H9 (cell line): ENCODE measurements around the gene AHI1. TPM values are rescaled to one million over a fixed set of nuclear protein-coding genes. Genes with fewer than 3 reads are reported as not detected.

ENCODE experiments used
- DNase-seq: peaks from one replicate; pipeline ENCODE4 v3.0.0-alpha.2; 2017
- H2AFZ ChIP-seq: one replicate; pipeline ENCODE4 v1.6.1; 2013; ENCODE audit warnings: mild to moderate bottlenecking, low read length, control low read depth, moderate library complexity
- H2AK5ac ChIP-seq: 2 replicates; pipeline ENCODE4 v1.6.1; 2013; ENCODE audit warnings: low read length, control low read depth, mixed read lengths; ENCODE audit not compliant: insufficient read length
- H2BK120ac ChIP-seq: one replicate; pipeline ENCODE4 v1.6.1; 2013; ENCODE audit warnings: low read depth, mild to moderate bottlenecking, low read length, control low read depth, inconsistent platforms; ENCODE audit not compliant: poor library complexity, severe bottlenecking
- H2BK12ac ChIP-seq: 2 replicates; pipeline ENCODE4 v1.6.1; 2013; ENCODE audit warnings: low read length, control low read depth, mixed read lengths, low read depth; ENCODE audit not compliant: insufficient read length
- H2BK15ac ChIP-seq: 2 replicates; pipeline ENCODE4 v1.6.1; 2013; ENCODE audit warnings: low read depth, low read length, control low read depth
- H2BK20ac ChIP-seq: one replicate; pipeline ENCODE4 v1.6.1; 2013; ENCODE audit warnings: low read depth, mild to moderate bottlenecking, low read length, control low read depth, inconsistent platforms; ENCODE audit not compliant: poor library complexity, severe bottlenecking
- H2BK5ac ChIP-seq: 2 replicates; pipeline ENCODE4 v1.6.1; 2013; ENCODE audit warnings: low read length, control low read depth, mixed read lengths; ENCODE audit not compliant: insufficient read length
- H3K14ac ChIP-seq: 2 replicates; pipeline ENCODE4 v1.6.1; 2013; ENCODE audit warnings: low read length, control low read depth; ENCODE audit not compliant: insufficient read depth
- H3K18ac ChIP-seq: 2 replicates; pipeline ENCODE4 v1.6.1; 2013; ENCODE audit warnings: low read depth, mild to moderate bottlenecking, mixed read lengths, low read length, control low read depth; ENCODE audit not compliant: insufficient read length
- H3K23ac ChIP-seq: 2 replicates; pipeline ENCODE4 v1.6.1; 2013; ENCODE audit warnings: low read length, control low read depth, mixed read lengths, low read depth; ENCODE audit not compliant: insufficient read length
- H3K23me2 ChIP-seq: 2 replicates; pipeline ENCODE4 v1.6.1; 2013; ENCODE audit warnings: low read depth, mild to moderate bottlenecking, mixed read lengths, low read length, control low read depth; ENCODE audit not compliant: insufficient read length, poor library complexity, severe bottlenecking
- H3K27ac ChIP-seq: 2 replicates; pipeline ENCODE4 v1.5.1; 2013; ENCODE audit warnings: low read length, control low read depth, mixed read lengths, low read depth; ENCODE audit not compliant: insufficient read length
- H3K27me3 ChIP-seq: 2 replicates; pipeline ENCODE4 v1.6.1; 2013; ENCODE audit warnings: low read length, control low read depth, inconsistent platforms; ENCODE audit not compliant: insufficient read depth
- H3K4ac ChIP-seq: 2 replicates; pipeline ENCODE4 v1.6.1; 2013; ENCODE audit warnings: low read depth, mild to moderate bottlenecking, control low read depth, inconsistent platforms, low read length, moderate library complexity
- H3K4me1 ChIP-seq: 2 replicates; pipeline ENCODE4 v1.6.1; 2013; ENCODE audit warnings: low read length, control low read depth, inconsistent platforms; ENCODE audit not compliant: insufficient read depth
- H3K4me2 ChIP-seq: 2 replicates; pipeline ENCODE4 v1.6.1; 2013; ENCODE audit warnings: low read length, control low read depth, mixed read lengths; ENCODE audit not compliant: insufficient read length, insufficient read depth
- H3K56ac ChIP-seq: 2 replicates; pipeline ENCODE4 v1.6.1; 2013; ENCODE audit warnings: low read depth, mild to moderate bottlenecking, mixed read lengths, low read length, control low read depth; ENCODE audit not compliant: insufficient read length
- H3K79me1 ChIP-seq: 2 replicates; pipeline ENCODE4 v1.6.1; 2013; ENCODE audit warnings: low read depth, mild to moderate bottlenecking, moderate library complexity, low read length, control low read depth, inconsistent platforms; ENCODE audit not compliant: insufficient read depth, poor library complexity, severe bottlenecking
- H3K79me2 ChIP-seq: 2 replicates; pipeline ENCODE4 v1.6.1; 2013; ENCODE audit warnings: low read length, control low read depth, inconsistent platforms; ENCODE audit not compliant: insufficient read depth
- H3K9ac ChIP-seq: 2 replicates; pipeline ENCODE4 v1.6.1; 2013; ENCODE audit warnings: low read length, control low read depth, mixed read lengths; ENCODE audit not compliant: insufficient read length; ENCODE audit errors: extremely low read depth
- H3K9me3 ChIP-seq: one replicate; pipeline ENCODE4 v1.6.1; 2013; ENCODE audit warnings: low read depth, low read length, inconsistent platforms; ENCODE audit not compliant: control insufficient read depth
- H3T11ph ChIP-seq: one replicate; pipeline ENCODE4 v1.6.1; 2013; ENCODE audit warnings: mild to moderate bottlenecking, low read length, control low read depth, inconsistent platforms
- H4K20me1 ChIP-seq: one replicate; pipeline ENCODE4 v1.6.1; 2013; ENCODE audit not compliant: control insufficient read depth, insufficient read length, insufficient read depth
- H4K5ac ChIP-seq: 2 replicates; pipeline ENCODE4 v1.6.1; 2013; ENCODE audit warnings: low read depth, mild to moderate bottlenecking, mixed read lengths, low read length, control low read depth; ENCODE audit not compliant: insufficient read length
- H4K8ac ChIP-seq: replicated peaks from 2 replicates; pipeline ENCODE4 v1.6.1; 2013; ENCODE audit warnings: low read length, control low read depth, mixed read lengths, low read depth; ENCODE audit not compliant: insufficient read length
- H4K91ac ChIP-seq: 2 replicates; pipeline ENCODE4 v1.6.1; 2013; ENCODE audit warnings: low read depth, mild to moderate bottlenecking, moderate library complexity, mixed read lengths, low read length, control low read depth; ENCODE audit not compliant: insufficient read length
- H3K27ac Mint-ChIP-seq, 3 experiments: 2 replicates in 2 of 3; 3 replicates in 1 of 3; pipeline ENCODE4 v1.8.0; 2020 to 2021; ENCODE audit warnings: mixed read lengths in 3 of 3, mild to moderate bottlenecking in 1 of 3, moderate library complexity in 1 of 3
- H3K27me3 Mint-ChIP-seq: 2 replicates; pipeline ENCODE4 v1.8.0; 2021; ENCODE audit warnings: low read depth, mild to moderate bottlenecking, moderate library complexity, mixed read lengths
- H3K36me3 Mint-ChIP-seq, 3 experiments: 2 replicates in 2 of 3; 3 replicates in 1 of 3; pipeline ENCODE4 v1.8.0; 2020 to 2021; ENCODE audit warnings: low read depth in 3 of 3, mixed read lengths in 3 of 3; ENCODE audit not compliant: insufficient read depth in 1 of 3
- H3K4me1 Mint-ChIP-seq, 2 experiments: 2 replicates each; pipeline ENCODE4 v1.8.0; 2020; ENCODE audit warnings: mixed read lengths in 2 of 2
- H3K4me3 Mint-ChIP-seq, 2 experiments: 2 replicates in 1 of 2; 3 replicates in 1 of 2; pipeline ENCODE4 v1.8.0; 2020 to 2021; ENCODE audit warnings: mild to moderate bottlenecking in 2 of 2, mixed read lengths in 2 of 2, moderate library complexity in 1 of 2
- H3K9me3 Mint-ChIP-seq, 2 experiments: 2 replicates in 1 of 2; 3 replicates in 1 of 2; pipeline ENCODE4 v1.8.0; 2020; ENCODE audit warnings: mild to moderate bottlenecking in 2 of 2, mixed read lengths in 2 of 2, moderate library complexity in 1 of 2
- total RNA-seq: library from RNA; stranded (reverse); gene quantifications from 2 replicates; pipeline ENCODE4 v1.2.1, GENCODE V29; 2021
- TF ChIP-seq, protein P1 (sequence below): fragments of 200-600 bp; sonication (generic); conservative IDR thresholded peaks from 3 replicates; pipeline ENCODE4 v1.8.0; 2021; ENCODE audit warnings: antibody characterized with exemption, mild to moderate bottlenecking

The AHI1 gene
- total RNA-seq, 1 experiment from 2014 or later, result 9.9 TPM

DNA sequence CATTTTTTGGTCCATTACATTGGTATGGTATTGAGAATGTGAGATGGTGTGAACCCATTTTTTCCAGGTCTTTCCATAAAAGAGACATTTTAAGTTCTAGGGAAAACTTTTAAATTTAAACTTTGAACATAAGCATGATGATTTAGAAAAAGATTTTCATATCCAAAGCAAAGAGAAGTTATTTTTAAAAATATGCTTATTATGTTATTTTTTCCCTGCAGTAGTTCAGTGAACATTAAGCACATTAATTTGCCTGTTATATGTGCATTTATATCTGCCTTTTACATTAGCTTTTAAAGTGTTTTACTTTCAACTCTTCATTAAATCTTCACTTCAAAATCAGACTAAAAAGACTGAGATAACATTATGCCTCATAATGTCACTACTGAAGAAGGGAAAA lies 116.7 kb downstream of the AHI1 start:
- H2BK120ac ChIP-seq, result no peak overlapping the region
- H2AFZ ChIP-seq, result no peak overlapping the region
- H3K27me3 ChIP-seq, result no peaks in the 10 kb centered on the region
- no peaks in the 10 kb centered on the region for H3K23me2 ChIP-seq
- H3K9me3 ChIP-seq, result no peaks in the 10 kb centered on the region
- no peak overlapping the region for H3K14ac ChIP-seq
- no peaks in the 10 kb centered on the region for H4K20me1 ChIP-seq
- Mint-ChIP-seq H3K27me3 (no peaks in the 10 kb centered on the region), H3K4me3 (no peak overlapping the region), H3K9me3 (no peaks in the 10 kb centered on the region), H3K36me3 (no peaks in the 10 kb centered on the region), H3K4me1 (peaks cover 2 to 5% of the 10 kb centered on the region in 2 experiments; a peak in 3 of 4 replicates), H3K27ac (no peak overlapping the region)
- H3K27ac ChIP-seq, result no peak overlapping the region
- H3K4ac ChIP-seq, result no peak overlapping the region
- no peak overlapping the region for H4K5ac ChIP-seq
- no peaks in the 10 kb centered on the region for H3K79me1 ChIP-seq
- no peak overlapping the region for H2AK5ac ChIP-seq
- H4K8ac ChIP-seq, result no peak overlapping the region
- no peak overlapping the region for H3T11ph ChIP-seq
- H3K79me2 ChIP-seq, result no peaks in the 10 kb centered on the region
- H2BK15ac ChIP-seq, result no peak overlapping the region
- TF ChIP-seq, protein P1, sequence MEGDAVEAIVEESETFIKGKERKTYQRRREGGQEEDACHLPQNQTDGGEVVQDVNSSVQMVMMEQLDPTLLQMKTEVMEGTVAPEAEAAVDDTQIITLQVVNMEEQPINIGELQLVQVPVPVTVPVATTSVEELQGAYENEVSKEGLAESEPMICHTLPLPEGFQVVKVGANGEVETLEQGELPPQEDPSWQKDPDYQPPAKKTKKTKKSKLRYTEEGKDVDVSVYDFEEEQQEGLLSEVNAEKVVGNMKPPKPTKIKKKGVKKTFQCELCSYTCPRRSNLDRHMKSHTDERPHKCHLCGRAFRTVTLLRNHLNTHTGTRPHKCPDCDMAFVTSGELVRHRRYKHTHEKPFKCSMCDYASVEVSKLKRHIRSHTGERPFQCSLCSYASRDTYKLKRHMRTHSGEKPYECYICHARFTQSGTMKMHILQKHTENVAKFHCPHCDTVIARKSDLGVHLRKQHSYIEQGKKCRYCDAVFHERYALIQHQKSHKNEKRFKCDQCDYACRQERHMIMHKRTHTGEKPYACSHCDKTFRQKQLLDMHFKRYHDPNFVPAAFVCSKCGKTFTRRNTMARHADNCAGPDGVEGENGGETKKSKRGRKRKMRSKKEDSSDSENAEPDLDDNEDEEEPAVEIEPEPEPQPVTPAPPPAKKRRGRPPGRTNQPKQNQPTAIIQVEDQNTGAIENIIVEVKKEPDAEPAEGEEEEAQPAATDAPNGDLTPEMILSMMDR, result no peak
- no peak overlapping the region for H3K4me2 ChIP-seq
- H2BK5ac ChIP-seq, result no peak overlapping the region
- H3K56ac ChIP-seq, result no peak overlapping the region
- H3K23ac ChIP-seq, result no peak overlapping the region
- H3K18ac ChIP-seq, result no peak overlapping the region
- no peak overlapping the region for H2BK12ac ChIP-seq
- DNase-seq, result no peak
- no peaks in the 10 kb centered on the region for H3K4me1 ChIP-seq
- H3K9ac ChIP-seq, result no peak overlapping the region
- no peak overlapping the region for H2BK20ac ChIP-seq
- no peak overlapping the region for H4K91ac ChIP-seq
